ENCODE data around the gene COG7. TPM values are rescaled to one million over a fixed set of nuclear protein-coding genes. Genes with fewer than 3 reads are reported as not detected.

The COG7 gene
- total RNA-seq, 8 experiments from 2014 or later, result 7.2 to 29.6 (median 10.8) TPM

- Histone ChIP-seq H3K27ac (no peak overlapping the region), H3K4me1 (replicated peaks in 1 of 2) (no peaks in the 10 kb centered on the region), H3K4me3 (no peak overlapping the region)
- peak in 3 of 8 experiments; percentile 57 to 81 (median 64) for ATAC-seq (replicated peaks in 6 of 8)
- 20 to 82% (median 63%) methylated on average over 1 to 8 of the region's 11 CpGs; no CpG with 5 or more reads in 2 of the 10 experiments for WGBS, 10 experiments
- in situ Hi-C loops (cut with MboI; ENCODE audit: low pct_unique_long_range_greater_than_20kb in 2 of 9, low sequenced_read_pairs in 9 of 9, unreplicated experiment in 9 of 9), result no loop called here
Observed at GRCh38 chr16:23362460-23363317, 90.3 kb downstream of the COG7 start.

- Histone ChIP-seq H3K27ac (no peak overlapping the region), H3K4me3 (no peak overlapping the region), H3K4me1 (replicated peaks in 1 of 2) (no peaks in the 10 kb centered on the region)
- ATAC-seq (replicated peaks in 6 of 8), result no peak
- in situ Hi-C loops (cut with MboI; ENCODE audit: low pct_unique_long_range_greater_than_20kb in 2 of 9, low sequenced_read_pairs in 9 of 9, unreplicated experiment in 9 of 9), result no loop called here
- 18 to 92% (median 55%) methylated on average over 2 to 6 of the region's 8 CpGs; no CpG with 5 or more reads in 2 of the 10 experiments for WGBS, 10 experiments
Observed at GRCh38 chr16:23359092-23359760, 93.8 kb downstream of the COG7 start.

DNA sequence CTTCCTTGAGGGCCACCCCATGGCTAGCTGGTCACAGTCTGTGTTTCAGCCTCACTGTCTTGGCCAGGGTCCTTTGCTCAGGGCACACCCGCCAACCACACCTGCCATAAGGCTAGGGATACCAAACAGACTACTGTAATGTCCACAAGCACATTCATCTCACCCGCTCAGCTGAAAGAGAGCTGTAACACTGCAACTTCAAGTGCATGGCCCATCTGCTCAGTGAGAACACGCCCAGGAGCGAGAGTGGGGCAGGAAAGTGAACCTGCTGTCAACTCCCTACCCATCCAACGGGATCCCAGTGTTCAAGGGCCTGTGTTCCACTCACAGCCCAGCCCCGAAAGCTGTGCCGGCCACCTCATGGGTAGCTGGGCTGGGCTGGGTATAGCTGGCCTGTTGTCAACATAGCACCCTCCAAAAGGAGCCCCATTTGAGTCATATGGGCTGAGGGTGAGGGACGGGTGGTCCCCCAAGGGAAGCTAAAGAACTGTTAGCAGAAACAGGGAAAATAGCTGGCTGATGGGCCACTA is 95.2 kb downstream of the COG7 start:
- Histone ChIP-seq H3K4me1 (replicated peaks in 1 of 2) (no peaks in the 10 kb centered on the region), H3K4me3 (no peak overlapping the region), H3K27ac (no peak overlapping the region)
- WGBS, 10 experiments, result 18 to 90% (median 58%) methylated on average over 1 to 5 of the region's 8 CpGs; no CpG with 5 or more reads in 5 of the 10 experiments
- in situ Hi-C loops (cut with MboI; ENCODE audit: low pct_unique_long_range_greater_than_20kb in 2 of 9, low sequenced_read_pairs in 9 of 9, unreplicated experiment in 9 of 9), result no loop called here
- no peak for ATAC-seq (replicated peaks in 6 of 8)

GRCh38 chr16:23356941-23357340 is 96.0 kb downstream of the COG7 start:
- Histone ChIP-seq H3K4me3 (no peak overlapping the region), H3K4me1 (replicated peaks in 1 of 2) (no peaks in the 10 kb centered on the region), H3K27ac (no peak overlapping the region)
- ATAC-seq (replicated peaks in 6 of 8), result no peak
- in situ Hi-C loops (cut with MboI; ENCODE audit: low pct_unique_long_range_greater_than_20kb in 2 of 9, low sequenced_read_pairs in 9 of 9, unreplicated experiment in 9 of 9), result no loop called here
- 17 to 78% (median 60%) methylated on average over 1 to 5 of the region's 7 CpGs; no CpG with 5 or more reads in 5 of the 10 experiments for WGBS, 10 experiments

DNA sequence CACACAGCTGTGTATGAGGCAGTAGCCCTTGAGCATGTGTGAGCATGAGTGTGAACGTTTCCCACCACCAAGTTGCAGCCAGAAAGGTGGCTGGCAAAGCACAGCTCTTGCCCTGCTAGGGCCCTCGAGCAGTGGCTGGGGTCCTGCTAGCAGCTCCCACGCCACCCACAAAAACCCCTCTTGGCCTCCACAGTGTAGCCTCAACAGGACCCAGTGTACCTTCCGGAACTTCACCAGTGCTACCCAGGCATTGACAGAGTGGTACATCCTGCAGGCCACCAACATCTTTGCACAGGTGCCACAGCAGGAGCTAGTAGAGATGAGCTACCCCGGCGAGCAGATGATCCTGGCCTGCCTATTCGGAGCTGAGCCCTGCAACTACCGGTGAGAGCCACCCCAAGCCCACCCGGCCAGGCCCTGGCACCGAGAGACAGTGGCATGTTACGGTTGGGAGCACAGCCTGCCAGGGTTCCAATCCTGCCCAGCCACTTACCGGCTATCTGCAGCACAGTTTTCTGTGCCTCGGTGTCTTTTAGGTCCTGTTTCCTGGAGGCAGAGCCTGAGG is 97.8 kb downstream of the COG7 start:
- in situ Hi-C loops (cut with MboI; ENCODE audit: low pct_unique_long_range_greater_than_20kb in 2 of 9, low sequenced_read_pairs in 9 of 9, unreplicated experiment in 9 of 9), result no loop called here
- no peak overlapping the region for H3K4me3 ChIP-seq
- ATAC-seq (replicated peaks in 6 of 8), result no peak
- no peaks in the 10 kb centered on the region for H3K4me1 ChIP-seq (replicated peaks in 1 of 2)
- H3K27ac ChIP-seq, result no peak overlapping the region
- WGBS, 10 experiments, result 20 to 91% (median 71%) methylated on average over 1 to 10 of the region's 13 CpGs; no CpG with 5 or more reads in 2 of the 10 experiments

GRCh38 chr16:23354246-23354645 is 98.7 kb downstream of the COG7 start:
- 60 to 87% (median 75%) methylated on average over 2 to 6 of the region's 9 CpGs; no CpG with 5 or more reads in 6 of the 10 experiments for whole genome bisulfite sequencing, 10 experiments
- Histone ChIP-seq H3K4me3 (no peak overlapping the region), H3K27ac (no peak overlapping the region), H3K4me1 (replicated peaks in 1 of 2) (no peaks in the 10 kb centered on the region)
- no peak for ATAC-seq (replicated peaks in 6 of 8)
- in situ Hi-C loops (cut with MboI; ENCODE audit: low pct_unique_long_range_greater_than_20kb in 2 of 9, low sequenced_read_pairs in 9 of 9, unreplicated experiment in 9 of 9), result no loop called here

DNA sequence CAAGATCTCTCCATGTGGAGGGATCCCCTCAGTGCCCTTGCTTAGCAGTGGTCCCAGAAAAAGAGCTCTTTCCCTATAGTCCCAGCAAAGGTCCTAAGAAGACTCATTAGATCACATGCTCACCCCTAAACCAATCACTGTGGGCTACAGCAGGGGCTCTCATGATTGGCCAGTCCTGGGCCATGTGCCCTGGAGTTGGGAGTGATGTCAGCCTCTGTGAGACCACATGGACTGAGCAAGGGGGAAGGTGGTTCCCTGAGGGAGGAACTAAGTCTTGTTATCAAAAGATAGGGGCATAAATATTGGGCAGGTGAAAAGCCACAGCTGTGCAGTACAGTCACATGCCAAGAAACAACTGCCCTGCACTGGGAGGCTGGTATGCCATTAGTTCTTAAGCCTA is 99.5 kb downstream of the COG7 start:
- H3K4me3 ChIP-seq, result no peak overlapping the region
- in situ Hi-C loops (cut with MboI; ENCODE audit: low pct_unique_long_range_greater_than_20kb in 2 of 9, low sequenced_read_pairs in 9 of 9, unreplicated experiment in 9 of 9), result no loop called here
- H3K27ac ChIP-seq, result no peak overlapping the region
- no peak for ATAC-seq (replicated peaks in 6 of 8)
- no peaks in the 10 kb centered on the region for H3K4me1 ChIP-seq (replicated peaks in 1 of 2)

DNA sequence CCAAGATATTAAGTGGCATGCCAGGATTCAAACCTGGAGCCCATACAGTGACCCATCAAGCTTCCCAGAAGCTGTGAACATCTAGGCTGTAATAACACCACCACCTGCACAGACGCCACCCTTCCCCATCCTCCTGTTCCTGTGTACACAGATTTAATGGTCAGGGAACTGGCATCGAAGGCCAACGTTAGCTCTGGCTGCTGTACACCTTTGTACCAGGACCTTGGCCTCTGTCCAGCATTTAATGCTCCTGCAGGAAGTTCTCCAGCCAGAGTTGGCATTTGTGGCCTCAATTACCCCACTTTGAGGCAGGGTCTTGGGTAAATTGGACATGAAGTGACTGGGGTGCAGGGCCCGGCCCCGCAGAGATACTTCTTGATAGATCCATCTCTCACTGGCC is 101.6 kb downstream of the COG7 start:
- 28 to 80% (median 57%) methylated on average over 1 to 5 of the region's 5 CpGs; no CpG with 5 or more reads in 6 of the 10 experiments for WGBS, 10 experiments
- no peaks in the 10 kb centered on the region for H3K4me1 ChIP-seq (replicated peaks in 1 of 2)
- ATAC-seq (replicated peaks in 6 of 8), result no peak

DNA sequence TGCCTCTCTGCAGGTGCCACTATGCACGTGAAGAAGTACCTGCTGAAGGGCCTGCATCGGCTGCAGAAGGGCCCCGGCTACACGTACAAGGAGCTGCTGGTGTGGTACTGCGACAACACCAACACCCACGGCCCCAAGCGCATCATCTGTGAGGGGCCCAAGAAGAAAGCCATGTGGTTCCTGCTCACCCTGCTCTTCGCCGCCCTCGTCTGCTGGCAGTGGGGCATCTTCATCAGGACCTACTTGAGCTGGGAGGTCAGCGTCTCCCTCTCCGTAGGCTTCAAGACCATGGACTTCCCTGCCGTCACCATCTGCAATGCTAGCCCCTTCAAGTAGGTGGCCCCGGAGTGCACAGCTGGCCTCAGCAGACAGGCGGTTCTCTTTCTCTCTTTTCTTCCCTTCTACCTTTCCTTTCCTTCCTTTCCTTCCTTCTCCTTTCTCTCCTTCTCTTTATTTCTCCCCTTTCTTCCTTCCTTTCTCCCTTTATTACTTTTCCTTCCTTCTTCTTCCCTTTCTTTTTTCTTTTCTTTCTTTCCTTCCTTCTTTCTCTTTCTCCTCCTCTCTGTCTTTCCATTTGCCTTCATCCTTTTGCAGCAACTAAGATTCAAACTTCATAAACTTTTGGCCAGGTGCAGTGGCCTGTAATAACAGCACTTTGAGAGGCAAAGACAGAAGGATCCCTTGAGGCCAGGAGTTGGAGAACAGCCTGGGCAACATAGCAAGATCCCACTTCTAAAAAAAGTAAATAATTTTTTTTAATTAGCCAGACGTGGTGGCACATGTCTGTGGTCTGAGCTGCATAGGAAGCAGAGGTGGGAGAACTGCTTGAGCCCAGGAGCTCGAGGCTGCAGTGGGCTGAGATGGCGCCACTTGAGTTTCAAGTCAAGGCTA is 104.2 kb downstream of the COG7 start:
- in situ Hi-C loops (cut with MboI; ENCODE audit: low pct_unique_long_range_greater_than_20kb in 2 of 9, low sequenced_read_pairs in 9 of 9, unreplicated experiment in 9 of 9), result no loop called here
- ATAC-seq (replicated peaks in 6 of 8), result peak in 1 of 8 experiments; percentile 57
- 22 to 63% (median 39%) methylated on average over 1 to 10 of the region's 18 CpGs for WGBS, 10 experiments

More for the DNA sequence above, 101.6 kb downstream of the COG7 start:
- Histone ChIP-seq H3K27ac (no peak overlapping the region), H3K4me3 (no peak overlapping the region)
- in situ Hi-C loops (cut with MboI; ENCODE audit: low pct_unique_long_range_greater_than_20kb in 2 of 9, low sequenced_read_pairs in 9 of 9, unreplicated experiment in 9 of 9), result no loop called here

GRCh38 chr16:23345237-23345636 is 107.8 kb downstream of the COG7 start:
- WGBS, 10 experiments, result 0 to 89% (median 50%) methylated on average over 1 to 4 of the region's 5 CpGs; no CpG with 5 or more reads in 1 of the 10 experiments
- H3K27ac ChIP-seq, result no peak overlapping the region
- H3K4me3 ChIP-seq, result no peak overlapping the region
- ATAC-seq (replicated peaks in 6 of 8), result no peak
- in situ Hi-C loops (cut with MboI; ENCODE audit: low pct_unique_long_range_greater_than_20kb in 2 of 9, low sequenced_read_pairs in 9 of 9, unreplicated experiment in 9 of 9), result no loop called here
- H3K4me1 ChIP-seq (replicated peaks in 1 of 2), result no peaks in the 10 kb centered on the region

More for the DNA sequence above, 104.2 kb downstream of the COG7 start:
- Histone ChIP-seq H3K4me3 (no peak overlapping the region), H3K27ac (no peak overlapping the region), H3K4me1 (replicated peaks in 1 of 2) (no peaks in the 10 kb centered on the region)

DNA sequence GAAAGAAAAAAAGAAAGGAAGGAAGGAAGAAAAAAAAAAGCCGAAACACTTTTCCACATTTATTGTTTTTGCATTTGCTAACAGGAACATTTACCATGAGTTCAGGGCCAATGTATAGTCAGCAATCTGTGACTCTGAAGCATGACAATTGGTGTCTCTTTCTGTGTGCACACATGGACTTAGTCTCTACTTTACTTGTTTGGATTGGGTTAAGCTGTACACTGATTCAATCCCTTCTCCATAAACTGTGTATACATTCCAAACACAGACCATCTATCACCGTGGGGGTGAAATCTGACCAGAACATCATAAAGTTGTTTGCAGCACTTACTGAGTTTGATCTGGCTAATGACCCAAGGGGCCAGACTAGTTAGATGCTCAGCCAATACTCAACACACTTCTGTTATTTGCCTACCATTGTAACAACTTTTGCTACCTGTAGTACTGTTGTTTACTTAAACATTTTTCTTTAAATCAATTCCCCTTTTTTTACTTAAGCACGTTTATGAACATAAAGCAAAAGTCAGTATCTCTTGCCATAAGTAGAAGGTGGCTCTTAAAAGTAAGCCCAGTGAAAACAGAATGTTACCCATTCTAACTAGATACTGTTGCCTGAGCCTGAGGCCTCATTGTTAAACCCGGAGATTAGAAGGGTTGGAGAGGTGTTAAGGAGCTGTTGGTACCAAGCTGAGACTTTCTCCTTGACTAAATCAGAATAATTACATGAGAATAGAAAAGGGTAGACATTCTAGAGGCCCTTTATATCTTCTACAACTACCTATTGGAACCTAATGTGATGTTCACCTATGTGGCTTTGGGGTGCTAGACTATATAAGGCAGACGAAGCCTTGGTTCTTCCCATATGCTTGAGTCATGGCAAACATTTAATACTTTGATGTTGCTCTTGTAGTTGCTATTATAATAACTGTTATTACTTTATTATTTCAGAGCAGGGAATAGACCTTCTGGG is 109.1 kb downstream of the COG7 start:
- no peak overlapping the region for H3K27ac ChIP-seq
- H3K4me3 ChIP-seq, result no peak overlapping the region
- in situ Hi-C loops (cut with MboI; ENCODE audit: low pct_unique_long_range_greater_than_20kb in 2 of 9, low sequenced_read_pairs in 9 of 9, unreplicated experiment in 9 of 9), result no loop called here
- no peaks in the 10 kb centered on the region for H3K4me1 ChIP-seq (replicated peaks in 1 of 2)
- WGBS, 10 experiments, result 23 to 93% (median 58%) methylated on average over 1 to 5 of the region's 5 CpGs
- ATAC-seq (replicated peaks in 6 of 8), result no peak

All from motor neuron (in vitro differentiated cells).